Lower leg skin (tissue), 4 donors: ENCODE data around the gene COL8A2. TPM values are rescaled to one million over a fixed set of nuclear protein-coding genes. Genes with fewer than 3 reads are reported as not detected.

ENCODE experiments used
- DNase-seq, 2 donors: peaks; one replicate each; pipeline ENCODE4 v3.0.0-alpha.2; 2019; ENCODE audit warnings: low spot score in 2 of 2
- H3K4me3 ChIP-seq: fragments of 200-600 bp; sonication (generic); 2 replicates; pipeline ENCODE4 v1.5.1; 2017; ENCODE audit warnings: mild to moderate bottlenecking, low read depth; ENCODE audit not compliant: poor library complexity, severe bottlenecking
- POLR2A ChIP-seq, 2 donors: fragments of 450-650 bp; IDR thresholded peaks; one replicate each; pipeline ENCODE4 v1.6.1; 2016 to 2017; ENCODE audit warnings: antibody characterized with exemption in 2 of 2, mild to moderate bottlenecking in 1 of 2, moderate library complexity in 1 of 2
- WGBS, 2 donors: methylation state at CpG; one replicate each; pipeline ENCODE4 v1.1.5; 2018; 5-methylcytosine and 5-hydroxymethylcytosine counted together
- intact Hi-C: fragments of 100-400 bp; cut with DNase I; formaldehyde crosslinking; loops from one replicate; pipeline ENCODE4 v1.15.0; 2023; ENCODE audit warnings: low total_unique reads
- total RNA-seq, 4 donors: library from RNA; depleted of rRNA; stranded (reverse); fragments of >200 nt; gene quantifications; one replicate each; pipeline ENCODE4 v1.1.0, GENCODE V29; 2016
- TF ChIP-seq, protein P1 (sequence below), 3 donors: fragments of 450-650 bp; IDR thresholded peaks; one replicate each; pipeline ENCODE4 v1.5.1; 2016; ENCODE audit warnings: antibody characterized with exemption in 3 of 3, mild to moderate bottlenecking in 3 of 3, moderate library complexity in 2 of 3

Gene COL8A2
- total RNA-seq, 4 donors from 2014 or later, result 4.8 to 9.8 (median 7.6) TPM

DNA sequence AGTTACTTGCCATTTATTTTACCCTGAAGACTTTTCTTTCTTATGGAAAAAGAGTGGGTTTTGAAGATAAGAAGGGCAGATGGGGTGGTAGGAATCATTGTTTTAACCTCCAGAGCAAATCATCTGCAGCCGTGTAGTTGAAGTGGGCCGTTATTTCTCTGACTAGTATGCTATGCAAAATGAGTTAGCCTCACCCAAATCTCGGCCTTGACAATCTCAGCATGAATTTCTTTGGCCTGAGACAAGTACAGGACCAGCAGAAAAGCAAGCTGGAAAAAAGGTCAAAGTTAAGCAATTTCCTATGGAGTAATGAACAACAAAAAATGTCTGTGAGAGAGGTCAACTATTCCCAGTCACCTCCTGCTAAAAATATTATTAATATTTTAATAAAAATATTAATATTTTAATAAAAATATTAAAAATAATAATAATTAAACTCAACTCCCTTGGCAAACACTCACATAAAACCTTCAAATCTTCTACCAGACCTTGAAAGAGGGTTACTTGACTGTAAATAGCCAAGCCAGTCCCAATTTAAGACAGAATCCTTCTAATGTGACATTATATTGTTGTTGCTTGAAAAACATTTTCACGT, 47.9 kb downstream of the COL8A2 start:
- intact Hi-C loops, result no loop called here
- DNase-seq, result no peak
- WGBS, 2 donors, result 59 to 63% methylated on average over 4 of the region's 4 CpGs
- H3K4me3 ChIP-seq, result no peak overlapping the region
- TF ChIP-seq POLR2A (IDR thresholded peaks at IDR 0.05), result no peak
- TF ChIP-seq, protein P1, sequence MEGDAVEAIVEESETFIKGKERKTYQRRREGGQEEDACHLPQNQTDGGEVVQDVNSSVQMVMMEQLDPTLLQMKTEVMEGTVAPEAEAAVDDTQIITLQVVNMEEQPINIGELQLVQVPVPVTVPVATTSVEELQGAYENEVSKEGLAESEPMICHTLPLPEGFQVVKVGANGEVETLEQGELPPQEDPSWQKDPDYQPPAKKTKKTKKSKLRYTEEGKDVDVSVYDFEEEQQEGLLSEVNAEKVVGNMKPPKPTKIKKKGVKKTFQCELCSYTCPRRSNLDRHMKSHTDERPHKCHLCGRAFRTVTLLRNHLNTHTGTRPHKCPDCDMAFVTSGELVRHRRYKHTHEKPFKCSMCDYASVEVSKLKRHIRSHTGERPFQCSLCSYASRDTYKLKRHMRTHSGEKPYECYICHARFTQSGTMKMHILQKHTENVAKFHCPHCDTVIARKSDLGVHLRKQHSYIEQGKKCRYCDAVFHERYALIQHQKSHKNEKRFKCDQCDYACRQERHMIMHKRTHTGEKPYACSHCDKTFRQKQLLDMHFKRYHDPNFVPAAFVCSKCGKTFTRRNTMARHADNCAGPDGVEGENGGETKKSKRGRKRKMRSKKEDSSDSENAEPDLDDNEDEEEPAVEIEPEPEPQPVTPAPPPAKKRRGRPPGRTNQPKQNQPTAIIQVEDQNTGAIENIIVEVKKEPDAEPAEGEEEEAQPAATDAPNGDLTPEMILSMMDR (IDR thresholded peaks at IDR 0.05), result no peak

DNA sequence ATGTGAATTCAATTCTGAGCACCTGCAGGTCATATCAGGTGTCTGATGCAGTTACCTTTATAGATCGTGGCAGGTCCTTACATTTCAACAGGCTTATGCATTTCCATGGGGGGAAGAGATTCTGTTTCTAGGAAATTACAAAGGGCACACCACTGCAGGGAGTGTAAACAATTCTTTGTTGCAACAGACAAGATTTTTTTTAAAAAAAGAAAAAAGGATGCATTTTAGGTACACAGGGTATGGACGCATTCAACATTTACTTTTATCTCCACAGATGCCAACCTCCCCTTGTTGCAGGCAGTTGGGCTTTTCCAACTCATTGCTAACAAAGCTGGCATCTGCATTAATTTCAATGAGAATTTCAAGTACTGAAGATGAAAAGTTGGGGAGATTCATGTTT, 54.7 kb downstream of the COL8A2 start:
- DNase-seq, result no peak
- WGBS, 2 donors, result 73 to 76% methylated on average over 2 of the region's 2 CpGs
- H3K4me3 ChIP-seq, result no peak overlapping the region
- no peak for TF ChIP-seq POLR2A (IDR thresholded peaks at IDR 0.05)
- TF ChIP-seq, protein P1 (IDR thresholded peaks at IDR 0.05), result no peak
- intact Hi-C loops, result no loop called here

DNA sequence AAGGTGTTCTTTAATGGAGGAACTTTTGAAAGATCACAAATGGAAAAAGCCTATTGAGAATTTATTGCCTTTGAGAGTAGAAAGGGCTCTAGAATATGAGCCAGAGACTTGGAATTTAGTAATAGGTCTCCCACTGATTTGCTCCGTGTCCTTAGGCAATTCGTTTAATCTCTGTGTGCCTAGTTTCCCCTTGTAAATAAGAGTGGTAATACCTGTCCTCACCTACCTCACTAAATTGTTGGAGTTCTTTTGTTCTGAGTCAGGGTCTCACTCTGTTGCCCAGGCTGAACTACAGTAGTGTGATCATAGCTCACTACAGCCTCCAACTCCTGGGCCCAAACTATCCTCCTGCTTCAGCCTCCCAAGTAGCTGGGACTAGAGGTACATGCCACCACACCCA, 56.2 kb downstream of the COL8A2 start:
- DNase-seq, result no peak
- H3K4me3 ChIP-seq, result no peak overlapping the region
- 78 to 89% methylated on average over 2 of the region's 2 CpGs for whole genome bisulfite sequencing, 2 donors
- intact Hi-C loops, result no loop called here
- no peak for TF ChIP-seq POLR2A (IDR thresholded peaks at IDR 0.05)
- TF ChIP-seq, protein P1 (IDR thresholded peaks at IDR 0.05), result no peak

DNA sequence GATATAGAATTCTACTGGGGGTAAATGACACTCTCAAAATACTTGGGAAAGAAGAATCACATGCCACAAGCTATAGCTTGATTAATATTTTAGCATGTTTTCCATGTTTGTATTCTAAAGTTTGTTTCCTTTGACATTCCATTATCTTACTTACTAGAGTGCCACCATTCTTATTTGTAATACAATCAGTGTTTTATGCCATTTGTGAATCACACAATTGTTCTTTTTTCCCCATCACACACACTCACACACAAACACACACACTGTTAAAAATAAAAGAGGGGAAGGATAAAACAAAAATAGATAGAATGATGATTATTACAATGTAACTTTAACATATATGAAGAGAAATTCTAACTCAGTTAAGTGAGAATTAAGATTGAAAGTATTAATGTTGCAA, 57.2 kb downstream of the COL8A2 start:
- no peak overlapping the region for H3K4me3 ChIP-seq
- intact Hi-C loops, result no loop called here
- no peak for DNase-seq
- TF ChIP-seq, protein P1 (IDR thresholded peaks at IDR 0.05), result no peak
- TF ChIP-seq POLR2A (IDR thresholded peaks at IDR 0.05), result no peak

DNA sequence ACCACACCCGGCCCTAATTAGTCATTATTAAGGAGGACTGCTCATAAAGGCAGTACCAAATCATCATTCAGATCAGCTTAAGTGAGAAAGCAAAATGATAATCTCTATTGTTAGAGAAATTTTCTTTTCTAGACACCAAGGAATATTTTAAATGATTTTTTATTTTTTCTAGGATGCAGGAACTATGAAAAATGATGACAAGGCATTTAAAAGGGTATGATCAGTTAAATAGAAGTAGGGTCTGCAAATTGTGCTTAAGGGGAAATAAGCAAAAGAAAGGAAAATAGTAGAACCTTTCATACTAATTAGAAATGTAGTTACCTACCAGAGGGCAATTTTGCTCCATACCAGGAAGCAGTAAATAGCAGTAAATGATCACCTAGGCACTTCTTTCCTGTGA, 62.7 kb downstream of the COL8A2 start:
- 88 to 100% methylated on average over 1 of the region's 1 CpG for WGBS, 2 donors
- no peak overlapping the region for H3K4me3 ChIP-seq
- no peak for TF ChIP-seq POLR2A (IDR thresholded peaks at IDR 0.05)
- TF ChIP-seq, protein P1 (IDR thresholded peaks at IDR 0.05), result no peak
- intact Hi-C loops, result no loop called here
- no peak for DNase-seq

DNA sequence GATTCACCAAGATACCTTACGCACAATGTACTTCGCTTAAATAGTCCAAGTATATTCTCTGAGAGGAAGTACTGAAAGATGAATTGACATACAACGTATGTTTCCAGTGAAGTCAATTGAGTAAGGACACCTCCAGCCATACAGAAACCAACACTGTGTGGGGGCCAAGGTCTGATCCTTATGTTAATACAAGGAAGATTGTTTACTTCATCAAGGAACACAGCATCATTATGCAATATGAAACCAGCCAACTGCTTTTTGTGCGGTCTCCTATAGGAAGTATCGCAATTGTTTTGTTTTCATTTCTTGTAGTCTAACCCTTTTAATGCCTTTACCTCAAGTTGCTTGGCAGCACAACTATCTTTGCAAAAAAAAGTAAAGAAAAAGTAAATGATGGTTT, 69.3 kb downstream of the COL8A2 start:
- H3K4me3 ChIP-seq, result no peak overlapping the region
- no peak for DNase-seq
- no peak for TF ChIP-seq POLR2A (IDR thresholded peaks at IDR 0.05)
- TF ChIP-seq, protein P1 (IDR thresholded peaks at IDR 0.05), result no peak
- WGBS, 2 donors, result 91% methylated on average over 5 of the region's 5 CpGs
- intact Hi-C loops, result no loop called here
